ENCODE measurements around the gene FANCE.
A peak's percentile ranks its signal among the peaks of the same experiment; 100 is the strongest.

The FANCE gene

GRCh38 chr6:35483893-35484645 lies 31.9 kb downstream of the FANCE start:
- DNase-seq (ENCODE audit: low read depth, low spot score): no peak

- DNase-seq (ENCODE audit: low read depth, low spot score): peak; percentile 40
These were observed 32.8 kb downstream of the FANCE start for GRCh38 chr6:35484921-35485392.

- DNase-seq (ENCODE audit: low read depth, low spot score): peak; percentile 88
These were observed 33.3 kb downstream of the FANCE start for GRCh38 chr6:35485402-35485877.

- DNase-seq (ENCODE audit: low read depth, low spot score): peak; percentile 96
These were observed 34.1 kb downstream of the FANCE start for GRCh38 chr6:35486005-35486925.

- DNase-seq (ENCODE audit: low read depth, low spot score): peak; percentile 64
These were observed 35.7 kb downstream of the FANCE start for GRCh38 chr6:35487658-35488516.

GRCh38 chr6:35488517-35488862 lies 36.4 kb downstream of the FANCE start:
- no peak for DNase-seq (ENCODE audit: low read depth, low spot score)

GRCh38 chr6:35489066-35489465 lies 36.9 kb downstream of the FANCE start:
- DNase-seq (ENCODE audit: low read depth, low spot score): no peak

- DNase-seq (ENCODE audit: low read depth, low spot score): peak; percentile 76
These were observed 38.1 kb downstream of the FANCE start for GRCh38 chr6:35489995-35490791.

- DNase-seq (ENCODE audit: low read depth, low spot score): no peak
These were observed 38.9 kb downstream of the FANCE start for GRCh38 chr6:35490821-35491557.

- peak; percentile 88 for DNase-seq (ENCODE audit: low read depth, low spot score)
These were observed 39.6 kb downstream of the FANCE start for GRCh38 chr6:35491558-35492257.

GRCh38 chr6:35492258-35492973 lies 40.3 kb downstream of the FANCE start:
- peak; percentile 54 for DNase-seq (ENCODE audit: low read depth, low spot score)

GRCh38 chr6:35492974-35493284 lies 40.8 kb downstream of the FANCE start:
- no peak for DNase-seq (ENCODE audit: low read depth, low spot score)

GRCh38 chr6:35493307-35493983 lies 41.3 kb downstream of the FANCE start:
- no peak for DNase-seq (ENCODE audit: low read depth, low spot score)

- no peak for DNase-seq (ENCODE audit: low read depth, low spot score)
These were observed 42.0 kb downstream of the FANCE start for GRCh38 chr6:35494161-35494563.

GRCh38 chr6:35495258-35496035 lies 43.3 kb downstream of the FANCE start:
- peak; percentile 78 for DNase-seq (ENCODE audit: low read depth, low spot score)

- no peak for DNase-seq (ENCODE audit: low read depth, low spot score)
These were observed 44.1 kb downstream of the FANCE start for GRCh38 chr6:35496036-35496840.

Data from ELF-1 (cell line).